HL-60/S4 (cell line): ENCODE results near the gene FTSJ1.

Experiments
- in situ Hi-C: fragments of 300-500 bp; cut with MboI; formaldehyde crosslinking; loops from 2 replicates; pipeline ENCODE4 v1.14.3; 2022; ENCODE audit warnings: low sequenced_read_pairs

Gene FTSJ1

DNA sequence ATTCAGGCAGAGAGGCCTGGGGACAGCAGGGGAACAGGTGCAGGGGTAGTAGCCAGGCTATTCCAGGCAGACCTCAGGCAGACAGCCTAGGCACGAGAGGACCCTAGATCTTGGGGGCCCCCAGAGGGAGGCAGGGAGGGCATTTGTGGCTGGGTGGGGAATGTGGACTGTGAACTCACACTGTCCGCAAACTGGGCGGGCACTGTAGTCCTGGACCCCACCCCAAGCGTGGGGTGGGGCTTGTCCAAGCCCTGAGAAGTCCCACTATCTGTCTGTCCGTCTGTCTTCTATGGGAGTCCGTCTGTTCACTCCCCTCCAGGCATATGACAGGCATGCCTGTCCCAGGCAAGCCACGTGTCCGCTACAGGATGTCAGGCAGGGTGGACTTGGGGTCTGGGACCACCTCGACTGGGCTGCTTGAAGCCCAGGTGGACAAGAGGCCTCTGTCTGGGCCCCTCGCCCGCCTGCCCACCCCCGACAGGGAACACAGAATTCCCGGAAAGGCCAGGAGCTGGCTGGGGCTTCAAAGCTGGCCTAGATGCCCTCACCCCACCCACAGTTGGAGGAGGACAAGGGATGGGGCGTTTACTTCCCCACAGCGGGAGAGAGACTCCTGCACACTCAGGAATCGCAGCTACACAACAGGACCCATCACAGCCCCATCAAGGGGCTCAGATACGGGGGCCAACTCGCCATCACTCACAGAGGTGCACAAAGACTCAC, 5.7 kb upstream of the FTSJ1 start, which contains the start of gene SLC38A5:
Gene SLC38A5 (minus strand): TSS at position 151 of the 723 bp plus-strand sequence. CDS start 2,336 bp downstream, outside the sequence.
- in situ Hi-C loops: no loop called here

GRCh38 chrX:48470833-48471118, 5.2 kb upstream of the FTSJ1 start:
- in situ Hi-C loops: no loop called here

DNA sequence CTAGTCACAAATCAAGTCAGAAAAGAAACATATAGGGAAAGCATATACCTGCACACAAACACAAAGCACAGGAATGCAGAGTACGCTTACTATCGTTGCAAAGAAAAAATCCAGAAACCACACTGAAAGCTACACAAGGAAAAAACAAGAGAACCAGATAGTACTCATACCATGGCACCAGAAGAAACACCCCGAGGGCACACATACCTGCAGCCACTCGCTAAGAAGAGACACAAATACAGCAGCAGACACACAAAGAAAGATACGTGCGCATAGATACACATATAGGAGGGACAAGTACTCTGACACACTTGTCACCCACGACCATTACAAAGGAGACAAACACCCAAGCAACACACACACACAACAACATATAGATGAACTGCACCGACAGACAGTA, 4.5 kb upstream of the FTSJ1 start:
- in situ Hi-C loops: no loop called here

DNA sequence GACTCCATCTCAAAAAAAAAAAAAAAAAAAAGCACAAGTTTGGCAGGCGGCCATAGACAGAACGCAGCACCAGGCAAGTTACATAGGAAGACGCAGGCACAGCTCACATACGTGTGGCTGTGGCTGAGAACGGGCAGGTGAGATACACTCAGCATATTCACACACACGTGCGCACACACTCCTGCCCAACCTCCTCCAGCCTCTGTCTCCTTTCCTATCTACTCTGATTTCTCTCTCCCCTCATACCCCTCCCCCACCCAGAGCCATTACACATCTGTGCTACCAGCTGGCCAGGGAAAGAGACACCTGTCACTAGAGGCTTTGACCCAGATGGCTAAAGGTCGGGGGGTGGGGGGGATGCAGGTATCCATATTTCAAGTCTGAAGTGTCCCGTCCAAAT, 3.8 kb upstream of the FTSJ1 start:
- in situ Hi-C loops: no loop called here

- in situ Hi-C loops: no loop called here
These were observed 2.9 kb upstream of the FTSJ1 start for GRCh38 chrX:48472851-48473703.

DNA sequence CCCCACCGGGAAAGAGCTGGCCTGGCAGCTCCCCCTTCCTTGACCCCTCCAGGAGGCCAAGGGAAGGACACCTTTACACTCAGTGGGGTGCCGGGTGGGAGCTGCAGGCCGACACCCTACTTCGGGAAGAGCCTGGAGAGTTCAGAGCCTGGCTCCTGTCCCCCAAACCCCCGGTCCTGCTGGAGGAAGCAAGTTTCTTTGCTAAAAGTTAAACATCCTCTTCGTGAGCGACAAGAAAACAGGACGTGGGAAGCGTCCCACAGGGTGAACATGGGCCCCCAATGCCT, 2.4 kb upstream of the FTSJ1 start:
- in situ Hi-C loops: no loop called here

DNA sequence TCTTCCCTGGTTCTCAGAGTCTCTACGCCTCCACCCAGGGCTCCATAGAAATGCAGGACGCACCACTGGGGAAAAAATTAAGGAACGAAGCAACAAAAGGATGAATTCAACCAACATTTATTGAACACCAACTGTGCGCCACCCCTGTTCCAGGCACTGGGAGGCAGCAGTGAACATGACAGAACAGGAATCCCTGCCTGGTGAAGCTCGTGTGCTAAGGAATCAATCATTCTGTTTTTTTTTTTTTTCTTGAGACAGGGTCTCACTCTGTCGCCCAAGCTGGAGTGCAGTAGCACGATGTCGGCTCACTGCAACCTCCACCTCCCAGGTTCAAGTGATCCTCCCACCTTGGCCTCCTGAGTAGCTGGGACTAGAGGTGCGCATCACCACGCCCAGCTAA, 1.9 kb upstream of the FTSJ1 start:
- in situ Hi-C loops: no loop called here

DNA sequence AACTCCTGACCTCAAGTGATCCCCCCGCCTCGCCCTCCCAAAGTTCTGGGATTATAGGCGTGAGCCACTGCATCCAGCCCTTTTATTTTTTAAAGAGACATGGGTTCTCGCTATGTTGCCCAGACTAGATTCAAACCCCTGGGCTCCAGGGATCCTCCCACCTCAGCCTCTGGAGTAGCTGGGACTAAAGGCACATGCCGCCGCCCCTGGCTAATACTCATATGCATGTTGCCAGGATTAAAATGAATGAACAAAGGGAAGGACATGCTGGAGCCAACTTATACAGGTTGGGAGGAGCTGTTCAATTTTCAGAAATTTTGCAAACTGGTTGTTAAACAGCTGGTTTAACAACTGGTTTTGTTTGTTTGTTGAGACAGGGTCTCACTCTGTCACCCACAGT, 1.4 kb upstream of the FTSJ1 start:
- in situ Hi-C loops: no loop called here

GRCh38 chrX:48475296-48475695, 703 bp upstream of the FTSJ1 start:
- in situ Hi-C loops: loop anchor here (25.0 kb wide), 1 partner anchor 388 kb away; no protein-coding TSS in a partner anchor

GRCh38 chrX:48476919-48477318, 920 bp downstream of the FTSJ1 start:
- in situ Hi-C loops: loop anchor here (25.0 kb wide), 1 partner anchor 390 kb away; no protein-coding TSS in a partner anchor

DNA sequence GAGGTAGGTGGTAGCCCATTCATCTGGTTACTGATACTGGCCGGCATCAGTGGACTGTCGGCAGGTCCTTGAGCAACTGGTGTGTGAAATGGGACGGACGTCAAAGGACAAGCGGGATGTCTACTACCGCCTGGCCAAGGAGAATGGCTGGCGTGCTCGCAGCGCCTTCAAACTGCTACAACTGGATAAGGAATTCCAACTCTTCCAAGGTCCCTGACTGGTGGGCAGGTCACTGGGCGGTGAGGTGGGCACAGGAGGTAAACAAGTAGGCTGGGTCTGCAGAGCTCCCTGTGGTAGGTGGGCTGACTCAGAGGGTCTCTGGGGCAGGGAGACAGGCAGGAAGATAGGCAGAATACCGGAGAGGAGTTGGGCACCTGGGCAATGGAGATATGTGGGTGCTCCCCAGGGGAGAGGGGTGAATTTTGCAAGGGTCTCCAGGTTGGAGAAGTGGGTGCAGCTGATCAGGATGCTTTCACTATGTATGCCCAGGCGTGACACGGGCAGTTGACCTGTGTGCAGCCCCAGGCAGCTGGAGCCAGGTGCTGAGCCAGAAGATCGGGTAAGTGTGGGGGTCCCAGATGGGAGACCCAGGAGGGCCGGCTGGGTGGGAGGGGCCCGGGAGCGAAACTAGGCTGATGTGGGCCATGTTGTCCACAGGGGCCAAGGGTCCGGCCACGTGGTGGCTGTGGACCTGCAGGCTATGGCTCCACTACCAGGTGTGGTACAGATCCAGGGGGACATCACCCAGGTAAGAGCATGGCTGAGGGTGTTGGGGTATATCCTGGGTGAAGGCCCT, 2.2 kb downstream of the FTSJ1 start:
- in situ Hi-C loops: loop anchor here (25.0 kb wide), 1 partner anchor 391 kb away; no protein-coding TSS in a partner anchor

DNA sequence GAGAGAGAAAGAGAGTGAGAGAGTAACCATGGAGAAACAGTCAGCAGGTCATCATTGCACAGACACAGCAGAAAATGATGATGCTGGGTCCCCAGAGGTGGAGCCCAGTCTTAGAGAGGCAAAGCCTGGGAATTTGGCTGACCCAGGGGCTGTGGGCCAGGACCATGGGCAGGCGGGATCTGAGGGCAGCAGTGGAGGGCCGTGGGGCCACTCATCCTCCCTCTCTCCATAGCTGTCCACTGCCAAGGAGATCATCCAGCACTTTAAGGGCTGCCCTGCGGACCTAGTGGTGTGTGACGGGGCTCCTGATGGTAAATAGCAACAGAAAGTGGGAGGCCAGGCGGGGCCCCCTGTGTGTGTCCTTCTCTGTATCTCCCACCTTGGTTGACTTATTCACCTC, 2.8 kb downstream of the FTSJ1 start:
- in situ Hi-C loops: loop anchor here (25.0 kb wide), 1 partner anchor 392 kb away; no protein-coding TSS in a partner anchor

- in situ Hi-C loops: loop anchor here (25.0 kb wide), 1 partner anchor 393 kb away; no protein-coding TSS in a partner anchor
These were observed 4.1 kb downstream of the FTSJ1 start for GRCh38 chrX:48480142-48480541.

- in situ Hi-C loops: loop anchor here (25.0 kb wide), 1 partner anchor 393 kb away; no protein-coding TSS in a partner anchor
These were observed 4.6 kb downstream of the FTSJ1 start for GRCh38 chrX:48480583-48480982.

- in situ Hi-C loops: loop anchor here (25.0 kb wide), 1 partner anchor 395 kb away; no protein-coding TSS in a partner anchor
These were observed 6.5 kb downstream of the FTSJ1 start for GRCh38 chrX:48482526-48482925.

GRCh38 chrX:48487362-48487798, 11.4 kb downstream of the FTSJ1 start:
- in situ Hi-C loops: loop anchor here (25.0 kb wide), 1 partner anchor 400 kb away; no protein-coding TSS in a partner anchor

- in situ Hi-C loops: loop anchor here (25.0 kb wide), 1 partner anchor 401 kb away; no protein-coding TSS in a partner anchor
These were observed 12.0 kb downstream of the FTSJ1 start for GRCh38 chrX:48488034-48488433.

- in situ Hi-C loops: loop anchor here (25.0 kb wide), 1 partner anchor 402 kb away; no protein-coding TSS in a partner anchor
These were observed 13.3 kb downstream of the FTSJ1 start for GRCh38 chrX:48489296-48489695.

DNA sequence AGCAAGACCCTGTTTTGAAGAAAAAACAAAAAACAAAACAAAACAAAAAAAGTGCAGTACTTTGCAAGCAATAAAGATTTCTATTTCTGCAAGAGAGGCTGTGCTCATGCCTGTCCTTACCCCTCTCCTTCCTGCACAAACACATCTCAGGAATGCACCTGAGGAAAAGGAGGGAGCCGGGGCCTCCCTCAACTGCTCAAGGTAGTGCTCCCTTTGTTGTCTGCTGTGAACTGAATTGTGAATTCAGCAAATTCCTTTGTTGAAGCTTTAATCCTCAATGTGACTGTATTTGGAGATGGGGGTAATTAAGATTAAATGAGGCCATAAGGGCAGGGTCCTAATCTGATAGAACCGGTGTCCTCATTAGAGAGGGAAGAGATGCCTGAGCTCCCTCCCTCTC, 13.9 kb downstream of the FTSJ1 start:
- in situ Hi-C loops: loop anchor here (25.0 kb wide), 1 partner anchor 403 kb away; no protein-coding TSS in a partner anchor

DNA sequence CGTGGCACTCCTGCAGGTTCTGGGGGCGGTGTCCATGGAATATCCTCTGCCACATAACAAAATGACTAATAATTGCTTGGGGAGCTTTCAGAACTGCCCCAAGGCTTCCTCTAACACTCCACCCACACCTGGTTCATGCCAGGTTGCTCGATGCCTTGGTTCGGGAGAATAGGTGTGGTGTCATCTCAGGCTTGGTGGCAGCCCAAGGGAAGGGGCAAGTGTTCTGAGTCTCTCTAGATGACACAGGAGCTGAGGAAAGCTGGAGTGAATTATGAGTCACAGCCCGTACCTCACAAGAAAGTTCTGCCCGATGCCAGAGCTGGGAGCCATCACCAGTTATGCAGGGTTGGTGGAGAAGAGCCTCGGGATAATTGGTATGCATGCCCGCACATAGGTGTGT, 14.7 kb downstream of the FTSJ1 start:
- in situ Hi-C loops: loop anchor here (25.0 kb wide), 1 partner anchor 403 kb away; no protein-coding TSS in a partner anchor

DNA sequence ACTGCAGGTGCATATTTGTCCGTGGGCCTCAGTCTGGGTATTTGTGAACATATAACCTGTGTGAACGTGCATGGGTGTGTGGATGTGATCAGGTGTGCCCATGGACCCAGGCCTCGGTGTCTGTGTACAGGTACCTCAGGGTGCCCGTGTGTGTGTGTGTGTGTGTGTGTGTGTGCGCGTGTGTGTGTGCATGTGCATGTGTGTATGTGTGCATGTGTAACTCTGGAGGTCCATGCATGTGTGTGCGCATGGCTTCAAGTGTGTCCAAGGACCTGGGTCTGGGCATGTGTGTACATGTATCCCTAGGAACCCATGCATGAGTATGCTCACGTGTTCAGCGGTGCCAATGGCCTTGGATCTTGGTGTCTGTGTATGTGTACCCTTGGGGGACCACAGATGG, 15.8 kb downstream of the FTSJ1 start:
- in situ Hi-C loops: loop anchor here (25.0 kb wide), 1 partner anchor 405 kb away; no protein-coding TSS in a partner anchor
